Measurements from ENCODE around the gene SPRED1.

DNA sequence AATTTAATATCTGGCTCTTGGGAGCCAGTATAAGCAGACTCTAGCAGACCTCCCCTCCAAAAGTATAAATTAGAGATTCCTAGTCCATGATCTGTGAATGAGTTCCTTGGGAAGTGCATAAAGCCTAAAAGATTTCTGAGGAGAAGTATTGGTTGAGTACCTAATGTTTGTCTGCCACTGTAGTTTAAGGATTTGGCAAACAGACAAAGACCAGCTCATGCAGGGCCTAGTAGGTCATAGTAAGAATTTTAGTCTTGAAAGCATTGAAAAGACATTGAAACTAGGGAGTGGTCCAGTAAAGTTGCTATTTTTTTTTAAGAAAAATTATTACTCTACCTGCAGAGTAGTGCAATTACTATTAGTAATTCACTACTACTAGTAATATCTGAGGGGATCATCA is 67.5 kb downstream of the SPRED1 start:
- TF ChIP-seq GATA2 (IDR thresholded peaks at IDR 0.05; ENCODE audit: low read depth, low read length): no peak
- TF ChIP-seq GATA3 (IDR thresholded peaks at IDR 0.05; ENCODE audit: low read depth, low read length): no peak
